KOPT-K1 (cell line): Measurements from ENCODE around the gene TMEM174.

Experiments used
- H3K27ac ChIP-seq: fragments of 200-600 bp; sonication (generic); 2 replicates; pipeline ENCODE4 v1.5.1; 2016; ENCODE audit warnings: antibody characterized with exemption, mild to moderate bottlenecking, low read depth, low read length; ENCODE audit not compliant: poor library complexity, severe bottlenecking
- H3K36me3 ChIP-seq: fragments of 200-600 bp; sonication (generic); 2 replicates; pipeline ENCODE4 v1.5.1; 2017; ENCODE audit warnings: antibody characterized with exemption, mild to moderate bottlenecking, low read length, moderate library complexity; ENCODE audit not compliant: insufficient read depth
- H3K9me3 ChIP-seq: fragments of 200-600 bp; sonication (generic); 2 replicates; pipeline ENCODE4 v1.5.1; 2017; ENCODE audit warnings: antibody characterized with exemption, low read length, mild to moderate bottlenecking; ENCODE audit not compliant: insufficient read depth, poor library complexity, severe bottlenecking

TMEM174 gene

GRCh38 chr5:73143716-73144115, 29.3 kb upstream of the TMEM174 start:
- no peak overlapping the region for H3K27ac ChIP-seq
- H3K9me3 ChIP-seq, result no peaks in the 10 kb centered on the region
- no peaks in the 10 kb centered on the region for H3K36me3 ChIP-seq

- no peaks in the 10 kb centered on the region for H3K9me3 ChIP-seq
- no peak overlapping the region for H3K27ac ChIP-seq
- H3K36me3 ChIP-seq, result no peaks in the 10 kb centered on the region
These were observed 23.5 kb upstream of the TMEM174 start for GRCh38 chr5:73149540-73149939.

- H3K36me3 ChIP-seq, result no peaks in the 10 kb centered on the region
- H3K27ac ChIP-seq, result no peak overlapping the region
- no peaks in the 10 kb centered on the region for H3K9me3 ChIP-seq
These were observed 22.1 kb upstream of the TMEM174 start for GRCh38 chr5:73150876-73151275.

- Histone ChIP-seq H3K27ac (no peak overlapping the region), H3K9me3 (no peaks in the 10 kb centered on the region), H3K36me3 (no peaks in the 10 kb centered on the region)
These were observed 21.1 kb upstream of the TMEM174 start for GRCh38 chr5:73151766-73152410.

- no peaks in the 10 kb centered on the region for H3K9me3 ChIP-seq
- no peaks in the 10 kb centered on the region for H3K36me3 ChIP-seq
- H3K27ac ChIP-seq, result no peak overlapping the region
These were observed 20.3 kb upstream of the TMEM174 start for GRCh38 chr5:73152411-73153388.

- H3K27ac ChIP-seq, result no peak overlapping the region
- no peaks in the 10 kb centered on the region for H3K36me3 ChIP-seq
- H3K9me3 ChIP-seq, result no peaks in the 10 kb centered on the region
These were observed 19.5 kb upstream of the TMEM174 start for GRCh38 chr5:73153513-73153912.

GRCh38 chr5:73154208-73155006, 18.6 kb upstream of the TMEM174 start:
- Histone ChIP-seq H3K27ac (no peak overlapping the region), H3K36me3 (no peaks in the 10 kb centered on the region), H3K9me3 (no peaks in the 10 kb centered on the region)

- Histone ChIP-seq H3K9me3 (no peaks in the 10 kb centered on the region), H3K36me3 (no peaks in the 10 kb centered on the region), H3K27ac (no peak overlapping the region)
These were observed 17.4 kb upstream of the TMEM174 start for GRCh38 chr5:73155271-73156222.

- Histone ChIP-seq H3K36me3 (no peaks in the 10 kb centered on the region), H3K9me3 (no peaks in the 10 kb centered on the region), H3K27ac (no peak overlapping the region)
These were observed 15.3 kb upstream of the TMEM174 start for GRCh38 chr5:73157414-73158303.

- H3K9me3 ChIP-seq, result no peaks in the 10 kb centered on the region
- H3K36me3 ChIP-seq, result no peaks in the 10 kb centered on the region
- no peak overlapping the region for H3K27ac ChIP-seq
These were observed 14.7 kb upstream of the TMEM174 start for GRCh38 chr5:73158313-73158712.

- Histone ChIP-seq H3K27ac (no peak overlapping the region), H3K36me3 (no peaks in the 10 kb centered on the region), H3K9me3 (no peaks in the 10 kb centered on the region)
These were observed 12.7 kb upstream of the TMEM174 start for GRCh38 chr5:73160239-73160671.

- Histone ChIP-seq H3K27ac (no peak overlapping the region), H3K9me3 (no peaks in the 10 kb centered on the region), H3K36me3 (no peaks in the 10 kb centered on the region)
These were observed 2.5 kb upstream of the TMEM174 start for GRCh38 chr5:73170522-73170921.

GRCh38 chr5:73171495-73171894, 1.5 kb upstream of the TMEM174 start:
- H3K9me3 ChIP-seq, result no peaks in the 10 kb centered on the region
- no peaks in the 10 kb centered on the region for H3K36me3 ChIP-seq
- H3K27ac ChIP-seq, result no peak overlapping the region
